Measurements from ENCODE around the gene BMPR1A.

DNA sequence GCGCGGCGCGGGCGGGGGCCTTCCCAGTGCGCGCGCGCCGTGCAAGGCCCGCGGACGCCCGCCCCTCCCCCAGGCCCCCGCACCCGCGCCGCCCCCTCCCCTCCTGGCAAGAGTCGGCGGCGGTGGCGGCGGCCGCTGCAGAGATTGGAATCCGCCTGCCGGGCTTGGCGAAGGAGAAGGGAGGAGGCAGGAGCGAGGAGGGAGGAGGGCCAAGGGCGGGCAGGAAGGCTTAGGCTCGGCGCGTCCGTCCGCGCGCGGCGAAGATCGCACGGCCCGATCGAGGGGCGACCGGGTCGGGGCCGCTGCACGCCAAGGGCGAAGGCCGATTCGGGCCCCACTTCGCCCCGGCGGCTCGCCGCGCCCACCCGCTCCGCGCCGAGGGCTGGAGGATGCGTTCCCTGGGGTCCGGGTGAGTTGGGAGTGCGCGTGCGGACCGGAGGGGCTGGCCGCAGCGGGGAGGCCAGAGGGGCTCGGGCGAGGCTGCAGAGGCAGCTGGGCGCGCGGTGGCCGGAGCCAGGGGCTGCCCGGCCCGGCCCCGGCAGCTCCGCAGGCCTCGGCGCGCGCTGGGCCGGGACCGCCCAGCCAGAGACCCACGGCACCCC lies at the start of gene BMPR1A:
- TF ChIP-seq, protein P1, sequence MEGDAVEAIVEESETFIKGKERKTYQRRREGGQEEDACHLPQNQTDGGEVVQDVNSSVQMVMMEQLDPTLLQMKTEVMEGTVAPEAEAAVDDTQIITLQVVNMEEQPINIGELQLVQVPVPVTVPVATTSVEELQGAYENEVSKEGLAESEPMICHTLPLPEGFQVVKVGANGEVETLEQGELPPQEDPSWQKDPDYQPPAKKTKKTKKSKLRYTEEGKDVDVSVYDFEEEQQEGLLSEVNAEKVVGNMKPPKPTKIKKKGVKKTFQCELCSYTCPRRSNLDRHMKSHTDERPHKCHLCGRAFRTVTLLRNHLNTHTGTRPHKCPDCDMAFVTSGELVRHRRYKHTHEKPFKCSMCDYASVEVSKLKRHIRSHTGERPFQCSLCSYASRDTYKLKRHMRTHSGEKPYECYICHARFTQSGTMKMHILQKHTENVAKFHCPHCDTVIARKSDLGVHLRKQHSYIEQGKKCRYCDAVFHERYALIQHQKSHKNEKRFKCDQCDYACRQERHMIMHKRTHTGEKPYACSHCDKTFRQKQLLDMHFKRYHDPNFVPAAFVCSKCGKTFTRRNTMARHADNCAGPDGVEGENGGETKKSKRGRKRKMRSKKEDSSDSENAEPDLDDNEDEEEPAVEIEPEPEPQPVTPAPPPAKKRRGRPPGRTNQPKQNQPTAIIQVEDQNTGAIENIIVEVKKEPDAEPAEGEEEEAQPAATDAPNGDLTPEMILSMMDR (IDR thresholded peaks at IDR 0.05) = no peak
- TF ChIP-seq, protein P2, sequence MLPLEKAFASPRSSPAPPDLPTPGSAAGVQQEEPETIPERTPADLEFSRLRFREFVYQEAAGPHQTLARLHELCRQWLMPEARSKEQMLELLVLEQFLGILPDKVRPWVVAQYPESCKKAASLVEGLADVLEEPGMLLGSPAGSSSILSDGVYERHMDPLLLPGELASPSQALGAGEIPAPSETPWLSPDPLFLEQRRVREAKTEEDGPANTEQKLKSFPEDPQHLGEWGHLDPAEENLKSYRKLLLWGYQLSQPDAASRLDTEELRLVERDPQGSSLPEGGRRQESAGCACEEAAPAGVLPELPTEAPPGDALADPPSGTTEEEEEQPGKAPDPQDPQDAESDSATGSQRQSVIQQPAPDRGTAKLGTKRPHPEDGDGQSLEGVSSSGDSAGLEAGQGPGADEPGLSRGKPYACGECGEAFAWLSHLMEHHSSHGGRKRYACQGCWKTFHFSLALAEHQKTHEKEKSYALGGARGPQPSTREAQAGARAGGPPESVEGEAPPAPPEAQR (CRISPR knock-in tag; IDR thresholded peaks at IDR 0.05) = no peak
- TF ChIP-seq CREB1 (CRISPR knock-in tag; IDR thresholded peaks at IDR 0.05) = no peak
- TF ChIP-seq, protein P3, sequence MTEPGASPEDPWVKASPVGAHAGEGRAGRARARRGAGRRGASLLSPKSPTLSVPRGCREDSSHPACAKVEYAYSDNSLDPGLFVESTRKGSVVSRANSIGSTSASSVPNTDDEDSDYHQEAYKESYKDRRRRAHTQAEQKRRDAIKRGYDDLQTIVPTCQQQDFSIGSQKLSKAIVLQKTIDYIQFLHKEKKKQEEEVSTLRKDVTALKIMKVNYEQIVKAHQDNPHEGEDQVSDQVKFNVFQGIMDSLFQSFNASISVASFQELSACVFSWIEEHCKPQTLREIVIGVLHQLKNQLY (CRISPR knock-in tag; IDR thresholded peaks at IDR 0.05) = no peak
- TF ChIP-seq NR2C2 (CRISPR knock-in tag; IDR thresholded peaks at IDR 0.05) = no peak
- TF ChIP-seq JUN (CRISPR knock-in tag; IDR thresholded peaks at IDR 0.05) = no peak
- TF ChIP-seq, protein P4, sequence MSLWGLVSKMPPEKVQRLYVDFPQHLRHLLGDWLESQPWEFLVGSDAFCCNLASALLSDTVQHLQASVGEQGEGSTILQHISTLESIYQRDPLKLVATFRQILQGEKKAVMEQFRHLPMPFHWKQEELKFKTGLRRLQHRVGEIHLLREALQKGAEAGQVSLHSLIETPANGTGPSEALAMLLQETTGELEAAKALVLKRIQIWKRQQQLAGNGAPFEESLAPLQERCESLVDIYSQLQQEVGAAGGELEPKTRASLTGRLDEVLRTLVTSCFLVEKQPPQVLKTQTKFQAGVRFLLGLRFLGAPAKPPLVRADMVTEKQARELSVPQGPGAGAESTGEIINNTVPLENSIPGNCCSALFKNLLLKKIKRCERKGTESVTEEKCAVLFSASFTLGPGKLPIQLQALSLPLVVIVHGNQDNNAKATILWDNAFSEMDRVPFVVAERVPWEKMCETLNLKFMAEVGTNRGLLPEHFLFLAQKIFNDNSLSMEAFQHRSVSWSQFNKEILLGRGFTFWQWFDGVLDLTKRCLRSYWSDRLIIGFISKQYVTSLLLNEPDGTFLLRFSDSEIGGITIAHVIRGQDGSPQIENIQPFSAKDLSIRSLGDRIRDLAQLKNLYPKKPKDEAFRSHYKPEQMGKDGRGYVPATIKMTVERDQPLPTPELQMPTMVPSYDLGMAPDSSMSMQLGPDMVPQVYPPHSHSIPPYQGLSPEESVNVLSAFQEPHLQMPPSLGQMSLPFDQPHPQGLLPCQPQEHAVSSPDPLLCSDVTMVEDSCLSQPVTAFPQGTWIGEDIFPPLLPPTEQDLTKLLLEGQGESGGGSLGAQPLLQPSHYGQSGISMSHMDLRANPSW (CRISPR knock-in tag; conservative IDR thresholded peaks at IDR 0.05; ENCODE audit: low read depth) = no peak
- no peak for TF ChIP-seq GRHL2 (CRISPR knock-in tag; IDR thresholded peaks at IDR 0.05; ENCODE audit: insufficient replicate concordance, severe bottlenecking)
- TF ChIP-seq, protein P5, sequence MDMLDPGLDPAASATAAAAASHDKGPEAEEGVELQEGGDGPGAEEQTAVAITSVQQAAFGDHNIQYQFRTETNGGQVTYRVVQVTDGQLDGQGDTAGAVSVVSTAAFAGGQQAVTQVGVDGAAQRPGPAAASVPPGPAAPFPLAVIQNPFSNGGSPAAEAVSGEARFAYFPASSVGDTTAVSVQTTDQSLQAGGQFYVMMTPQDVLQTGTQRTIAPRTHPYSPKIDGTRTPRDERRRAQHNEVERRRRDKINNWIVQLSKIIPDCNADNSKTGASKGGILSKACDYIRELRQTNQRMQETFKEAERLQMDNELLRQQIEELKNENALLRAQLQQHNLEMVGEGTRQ (CRISPR knock-in tag; IDR thresholded peaks at IDR 0.05) = no peak
- TF ChIP-seq FOXJ3 (CRISPR knock-in tag; IDR thresholded peaks at IDR 0.05; ENCODE audit: borderline replicate concordance) = no peak
- no peak for TF ChIP-seq EMX1 (CRISPR knock-in tag; IDR thresholded peaks at IDR 0.05)
- no peak for TF ChIP-seq ZNF416 (CRISPR knock-in tag; IDR thresholded peaks at IDR 0.05)
- no peak for TF ChIP-seq ATF1 (CRISPR knock-in tag; IDR thresholded peaks at IDR 0.05)
- TF ChIP-seq, protein P6, sequence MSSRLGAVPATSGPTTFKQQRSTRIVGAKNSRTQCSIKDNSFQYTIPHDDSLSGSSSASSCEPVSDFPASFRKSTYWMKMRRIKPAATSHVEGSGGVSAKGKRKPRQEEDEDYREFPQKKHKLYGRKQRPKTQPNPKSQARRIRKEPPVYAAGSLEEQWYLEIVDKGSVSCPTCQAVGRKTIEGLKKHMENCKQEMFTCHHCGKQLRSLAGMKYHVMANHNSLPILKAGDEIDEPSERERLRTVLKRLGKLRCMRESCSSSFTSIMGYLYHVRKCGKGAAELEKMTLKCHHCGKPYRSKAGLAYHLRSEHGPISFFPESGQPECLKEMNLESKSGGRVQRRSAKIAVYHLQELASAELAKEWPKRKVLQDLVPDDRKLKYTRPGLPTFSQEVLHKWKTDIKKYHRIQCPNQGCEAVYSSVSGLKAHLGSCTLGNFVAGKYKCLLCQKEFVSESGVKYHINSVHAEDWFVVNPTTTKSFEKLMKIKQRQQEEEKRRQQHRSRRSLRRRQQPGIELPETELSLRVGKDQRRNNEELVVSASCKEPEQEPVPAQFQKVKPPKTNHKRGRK (CRISPR knock-in tag; IDR thresholded peaks at IDR 0.05; ENCODE audit: borderline replicate concordance) = no peak
